VCaP (cell line): ENCODE results near the gene HMCN2.

ENCODE experiments used
- H3K27ac ChIP-seq: fragments of 450-650 bp; 2 replicates; pipeline ENCODE4 v1.5.1; 2017
- TF ChIP-seq, protein P1 (sequence below): fragments of 450-650 bp; conservative IDR thresholded peaks from 2 replicates; pipeline ENCODE4 v1.5.1; 2017; ENCODE audit warnings: mild to moderate bottlenecking, moderate library complexity

HMCN2 gene

DNA sequence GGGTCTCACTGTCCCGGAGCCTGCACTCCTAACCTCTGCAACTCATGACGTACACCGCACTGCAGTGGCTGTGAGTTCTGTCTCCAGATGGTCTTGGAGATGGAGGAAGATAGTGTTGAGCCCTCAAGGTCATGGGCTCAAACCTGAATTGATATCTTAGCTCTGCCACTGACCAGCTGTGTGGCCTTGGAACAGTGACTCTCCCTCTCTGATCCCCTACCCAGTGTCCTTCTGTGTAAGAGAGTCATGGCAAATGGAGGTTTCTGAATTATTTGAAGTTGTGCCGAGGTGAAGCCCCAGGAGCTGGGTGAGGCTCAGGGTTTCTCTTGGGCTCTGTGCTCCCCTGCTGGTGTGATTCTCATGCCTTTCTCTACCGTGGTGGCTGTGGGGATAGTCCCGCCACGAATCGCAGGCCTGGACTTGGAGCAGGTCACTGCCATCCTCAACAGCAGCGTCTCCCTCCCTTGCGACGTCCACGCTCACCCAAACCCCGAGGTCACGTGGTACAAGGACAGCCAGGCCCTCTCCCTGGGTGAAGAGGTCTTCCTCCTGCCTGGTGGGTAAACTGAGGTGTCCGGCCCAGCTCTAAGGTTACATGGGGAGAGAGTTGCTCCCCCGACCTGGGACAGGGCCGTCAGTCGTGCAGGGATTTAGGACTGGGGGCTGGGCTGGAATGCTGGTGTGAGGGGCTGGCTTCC, 118.6 kb downstream of the HMCN2 start:
- TF ChIP-seq, protein P1, sequence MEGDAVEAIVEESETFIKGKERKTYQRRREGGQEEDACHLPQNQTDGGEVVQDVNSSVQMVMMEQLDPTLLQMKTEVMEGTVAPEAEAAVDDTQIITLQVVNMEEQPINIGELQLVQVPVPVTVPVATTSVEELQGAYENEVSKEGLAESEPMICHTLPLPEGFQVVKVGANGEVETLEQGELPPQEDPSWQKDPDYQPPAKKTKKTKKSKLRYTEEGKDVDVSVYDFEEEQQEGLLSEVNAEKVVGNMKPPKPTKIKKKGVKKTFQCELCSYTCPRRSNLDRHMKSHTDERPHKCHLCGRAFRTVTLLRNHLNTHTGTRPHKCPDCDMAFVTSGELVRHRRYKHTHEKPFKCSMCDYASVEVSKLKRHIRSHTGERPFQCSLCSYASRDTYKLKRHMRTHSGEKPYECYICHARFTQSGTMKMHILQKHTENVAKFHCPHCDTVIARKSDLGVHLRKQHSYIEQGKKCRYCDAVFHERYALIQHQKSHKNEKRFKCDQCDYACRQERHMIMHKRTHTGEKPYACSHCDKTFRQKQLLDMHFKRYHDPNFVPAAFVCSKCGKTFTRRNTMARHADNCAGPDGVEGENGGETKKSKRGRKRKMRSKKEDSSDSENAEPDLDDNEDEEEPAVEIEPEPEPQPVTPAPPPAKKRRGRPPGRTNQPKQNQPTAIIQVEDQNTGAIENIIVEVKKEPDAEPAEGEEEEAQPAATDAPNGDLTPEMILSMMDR: no peak
- H3K27ac ChIP-seq: no peak overlapping the region

DNA sequence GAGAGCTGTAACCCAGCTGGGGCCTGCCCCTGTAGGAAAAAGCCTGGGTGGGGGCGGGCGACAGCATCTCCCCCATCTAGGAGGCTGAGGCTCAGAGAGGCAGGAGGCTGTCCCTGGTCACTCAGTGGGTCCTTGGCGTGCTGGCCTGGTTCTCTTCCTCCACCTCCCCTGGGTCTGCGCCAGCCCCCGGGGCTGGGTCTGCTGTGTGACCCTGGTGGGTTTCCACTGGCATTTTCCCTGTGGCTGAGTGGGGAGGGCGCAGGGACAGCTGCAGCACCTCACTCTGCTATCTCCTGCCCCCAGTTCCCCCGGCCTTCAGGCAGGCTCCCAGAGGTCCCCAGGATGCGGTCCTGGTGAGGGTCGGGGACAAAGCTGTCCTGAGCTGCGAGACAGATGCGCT, 119.7 kb downstream of the HMCN2 start:
- TF ChIP-seq, protein P1: no peak
- H3K27ac ChIP-seq: no peak overlapping the region

DNA sequence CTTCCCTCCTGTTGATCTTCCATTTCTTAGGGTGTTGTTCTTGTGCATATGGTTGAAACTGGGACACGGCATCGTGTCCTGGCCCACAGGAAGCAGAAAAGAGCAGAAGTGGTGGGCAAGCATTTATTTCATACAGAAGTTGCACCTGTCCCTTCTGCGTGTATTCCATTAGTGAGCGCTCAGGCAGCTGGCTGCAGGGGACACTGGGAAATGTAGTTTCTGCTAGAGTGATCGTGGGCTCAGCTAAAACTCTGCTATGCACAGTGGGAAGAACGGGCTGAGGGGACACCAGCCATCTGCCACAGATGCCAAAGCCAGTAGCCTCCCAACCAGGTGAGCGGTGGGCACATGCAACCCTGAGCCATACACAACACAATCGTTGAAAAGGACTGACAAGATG, 121.8 kb downstream of the HMCN2 start:
- H3K27ac ChIP-seq: no peak overlapping the region
- TF ChIP-seq, protein P1: no peak

DNA sequence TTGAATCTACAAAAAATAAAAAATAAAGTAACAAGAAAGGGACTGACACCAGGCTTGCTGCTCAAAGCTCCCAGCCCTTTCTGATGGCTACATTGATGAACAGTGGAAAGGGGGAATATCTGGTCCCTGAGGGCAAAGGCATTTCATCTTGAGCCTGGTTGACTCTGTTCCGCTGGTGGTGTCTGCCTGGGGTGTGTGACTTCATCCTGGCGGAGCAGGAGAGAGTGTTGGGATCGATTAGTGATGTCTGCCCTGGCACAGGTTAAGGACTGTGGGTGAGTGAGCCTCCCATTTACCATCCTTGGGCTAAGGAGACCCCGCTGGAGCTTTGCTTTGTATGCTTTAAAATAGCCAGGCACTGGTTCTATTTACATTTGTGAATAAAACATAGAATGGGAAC, 122.3 kb downstream of the HMCN2 start:
- TF ChIP-seq, protein P1: no peak
- H3K27ac ChIP-seq: no peak overlapping the region

DNA sequence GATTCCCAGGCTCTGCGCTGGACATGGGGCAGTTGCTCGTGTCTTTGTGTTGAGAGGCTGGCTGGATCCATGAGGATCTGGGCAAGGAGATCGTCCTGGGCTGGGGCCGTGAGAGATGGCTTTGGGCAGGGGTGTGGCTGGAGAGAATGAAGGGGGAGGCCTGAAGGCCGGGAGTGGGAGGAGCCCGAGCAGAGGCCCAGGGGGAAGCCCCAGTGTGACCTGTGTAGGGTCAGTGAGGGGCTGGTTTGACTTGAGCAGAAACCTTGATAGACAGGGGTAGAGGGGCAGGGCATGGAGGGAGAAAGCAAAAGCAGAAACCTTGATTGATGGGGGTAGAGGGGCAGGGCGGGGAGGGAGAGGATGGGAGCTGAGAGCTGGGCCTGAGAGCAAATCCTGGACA, 124.8 kb downstream of the HMCN2 start:
- no peak overlapping the region for H3K27ac ChIP-seq
- TF ChIP-seq, protein P1: no peak

DNA sequence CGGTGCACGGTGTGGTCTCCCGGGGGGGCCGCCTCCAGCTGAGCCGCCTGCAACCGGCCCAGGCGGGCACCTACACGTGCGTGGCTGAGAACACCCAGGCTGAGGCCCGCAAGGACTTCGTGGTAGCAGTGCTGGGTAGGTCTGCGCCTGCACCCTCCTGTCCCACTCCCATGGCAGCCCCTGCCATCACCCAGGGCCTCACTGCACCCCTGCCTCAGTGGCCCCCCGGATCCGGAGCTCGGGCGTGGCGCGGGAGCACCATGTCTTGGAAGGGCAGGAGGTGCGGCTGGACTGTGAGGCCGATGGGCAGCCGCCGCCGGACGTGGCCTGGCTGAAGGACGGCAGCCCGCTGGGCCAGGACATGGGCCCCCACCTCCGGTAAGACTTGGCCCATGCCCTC, 125.4 kb downstream of the HMCN2 start:
- no peak overlapping the region for H3K27ac ChIP-seq
- TF ChIP-seq, protein P1: no peak

DNA sequence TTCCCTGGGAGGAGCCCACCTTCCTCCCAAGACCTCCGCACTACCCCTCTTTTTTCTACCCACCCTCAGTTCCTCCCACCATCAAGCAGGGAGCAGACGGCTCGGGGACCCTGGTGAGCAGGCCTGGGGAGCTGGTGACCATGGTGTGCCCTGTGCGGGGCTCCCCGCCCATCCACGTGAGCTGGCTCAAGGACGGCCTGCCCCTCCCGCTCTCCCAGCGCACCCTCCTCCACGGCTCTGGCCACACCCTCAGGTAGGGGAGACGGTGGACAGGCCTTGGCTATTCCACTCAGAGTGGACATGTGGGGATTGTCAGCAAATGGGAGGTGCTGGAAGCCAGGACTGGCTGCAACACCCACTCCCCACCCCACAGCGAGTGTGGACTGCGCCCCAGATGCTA, 126.3 kb downstream of the HMCN2 start:
- TF ChIP-seq, protein P1: no peak
- H3K27ac ChIP-seq: no peak overlapping the region
